GM12864 (cell line): Measurements from ENCODE around the gene PKN3.

ENCODE experiments used
- DNase-seq: peaks from one replicate; pipeline ENCODE4 v3.0.0-alpha.2; 2011; ENCODE audit warnings: low read depth
- H3K4me3 ChIP-seq: 2 replicates; pipeline ENCODE4 v1.5.1; 2011; ENCODE audit warnings: mild to moderate bottlenecking, low read depth, low read length, control low read depth
- TF ChIP-seq, protein P1 (sequence below): IDR thresholded peaks from 2 replicates; pipeline ENCODE4 v1.5.1; 2011; ENCODE audit warnings: low read depth, mild to moderate bottlenecking, moderate library complexity, low read length, control low read depth, inconsistent platforms; ENCODE audit errors: missing control alignments

Gene PKN3

DNA sequence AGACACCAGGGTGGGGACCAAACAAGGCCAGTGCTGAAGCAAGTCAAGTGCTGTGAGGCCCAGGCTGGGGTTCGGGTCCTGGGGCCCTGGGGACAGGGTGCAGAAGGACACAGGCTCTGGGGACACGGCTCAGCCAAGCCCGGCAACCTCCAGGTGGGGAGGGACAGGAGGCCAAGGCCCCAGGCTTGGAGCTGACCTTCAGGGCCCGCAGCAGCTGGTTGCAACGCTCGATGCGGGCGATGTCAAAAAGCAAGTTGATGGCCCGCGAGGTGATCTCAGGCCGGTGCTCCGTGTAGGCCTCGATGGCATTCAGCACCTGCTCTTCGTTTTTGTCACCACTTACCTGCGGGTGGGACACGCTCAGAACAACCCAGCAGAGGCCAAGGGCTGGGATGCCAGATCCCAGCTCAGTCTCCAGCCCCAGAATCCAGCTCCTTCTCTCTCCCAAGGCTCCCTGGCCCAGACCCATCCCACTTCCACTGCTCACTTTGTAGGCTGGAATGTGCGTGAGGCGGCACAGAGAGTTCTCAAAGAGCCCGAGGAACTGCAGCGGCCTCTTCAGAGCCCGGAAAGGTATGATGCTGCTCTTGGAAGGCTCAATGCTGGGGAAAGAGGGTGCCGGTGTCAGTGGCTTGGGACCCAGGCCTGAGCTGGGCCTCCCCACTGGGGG, 48.8 kb downstream of the PKN3 start:
- TF ChIP-seq, protein P1, sequence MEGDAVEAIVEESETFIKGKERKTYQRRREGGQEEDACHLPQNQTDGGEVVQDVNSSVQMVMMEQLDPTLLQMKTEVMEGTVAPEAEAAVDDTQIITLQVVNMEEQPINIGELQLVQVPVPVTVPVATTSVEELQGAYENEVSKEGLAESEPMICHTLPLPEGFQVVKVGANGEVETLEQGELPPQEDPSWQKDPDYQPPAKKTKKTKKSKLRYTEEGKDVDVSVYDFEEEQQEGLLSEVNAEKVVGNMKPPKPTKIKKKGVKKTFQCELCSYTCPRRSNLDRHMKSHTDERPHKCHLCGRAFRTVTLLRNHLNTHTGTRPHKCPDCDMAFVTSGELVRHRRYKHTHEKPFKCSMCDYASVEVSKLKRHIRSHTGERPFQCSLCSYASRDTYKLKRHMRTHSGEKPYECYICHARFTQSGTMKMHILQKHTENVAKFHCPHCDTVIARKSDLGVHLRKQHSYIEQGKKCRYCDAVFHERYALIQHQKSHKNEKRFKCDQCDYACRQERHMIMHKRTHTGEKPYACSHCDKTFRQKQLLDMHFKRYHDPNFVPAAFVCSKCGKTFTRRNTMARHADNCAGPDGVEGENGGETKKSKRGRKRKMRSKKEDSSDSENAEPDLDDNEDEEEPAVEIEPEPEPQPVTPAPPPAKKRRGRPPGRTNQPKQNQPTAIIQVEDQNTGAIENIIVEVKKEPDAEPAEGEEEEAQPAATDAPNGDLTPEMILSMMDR: no peak
- DNase-seq: no peak
- no peak overlapping the region for H3K4me3 ChIP-seq

DNA sequence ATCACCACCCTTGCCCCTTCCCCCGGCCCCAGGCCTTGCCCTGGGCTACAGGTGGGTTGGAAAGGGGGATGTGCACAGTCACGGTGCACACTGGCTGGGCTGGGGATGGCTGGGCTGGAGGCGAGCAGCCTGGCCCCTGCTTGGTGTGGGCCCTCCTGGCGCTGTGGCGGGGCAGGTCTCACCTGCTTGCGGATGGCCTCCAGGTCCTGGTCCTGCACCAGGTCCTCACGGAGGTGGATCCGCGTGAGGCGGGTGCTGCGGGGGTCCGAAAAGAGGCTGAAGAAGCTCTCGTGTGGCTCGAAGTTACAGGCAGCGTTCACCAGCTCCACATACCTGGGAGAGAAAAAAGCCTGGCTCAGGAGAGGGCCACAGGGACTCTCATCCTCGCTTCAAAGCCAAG, 51.3 kb downstream of the PKN3 start:
- no peak overlapping the region for H3K4me3 ChIP-seq
- DNase-seq: no peak
- TF ChIP-seq, protein P1: no peak

DNA sequence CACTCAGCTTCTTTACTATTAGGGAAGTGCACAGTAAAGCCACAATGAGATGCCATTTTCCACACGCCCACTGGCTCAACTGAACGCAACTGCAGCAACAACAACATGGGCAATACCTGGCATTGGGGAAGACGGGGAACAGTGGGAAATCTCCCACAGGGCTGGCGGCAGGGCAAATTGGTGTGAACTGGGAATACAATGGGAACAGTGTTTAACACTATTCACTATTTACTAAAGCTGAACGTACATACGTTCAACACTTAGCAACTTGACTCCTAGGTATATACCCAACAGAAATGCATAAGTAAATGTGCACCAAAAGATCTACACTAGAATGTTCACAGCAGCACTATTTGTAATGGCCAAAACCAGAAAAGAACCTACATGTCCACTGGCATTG, 55.3 kb downstream of the PKN3 start:
- no peak for DNase-seq
- no peak overlapping the region for H3K4me3 ChIP-seq
- TF ChIP-seq, protein P1: no peak

DNA sequence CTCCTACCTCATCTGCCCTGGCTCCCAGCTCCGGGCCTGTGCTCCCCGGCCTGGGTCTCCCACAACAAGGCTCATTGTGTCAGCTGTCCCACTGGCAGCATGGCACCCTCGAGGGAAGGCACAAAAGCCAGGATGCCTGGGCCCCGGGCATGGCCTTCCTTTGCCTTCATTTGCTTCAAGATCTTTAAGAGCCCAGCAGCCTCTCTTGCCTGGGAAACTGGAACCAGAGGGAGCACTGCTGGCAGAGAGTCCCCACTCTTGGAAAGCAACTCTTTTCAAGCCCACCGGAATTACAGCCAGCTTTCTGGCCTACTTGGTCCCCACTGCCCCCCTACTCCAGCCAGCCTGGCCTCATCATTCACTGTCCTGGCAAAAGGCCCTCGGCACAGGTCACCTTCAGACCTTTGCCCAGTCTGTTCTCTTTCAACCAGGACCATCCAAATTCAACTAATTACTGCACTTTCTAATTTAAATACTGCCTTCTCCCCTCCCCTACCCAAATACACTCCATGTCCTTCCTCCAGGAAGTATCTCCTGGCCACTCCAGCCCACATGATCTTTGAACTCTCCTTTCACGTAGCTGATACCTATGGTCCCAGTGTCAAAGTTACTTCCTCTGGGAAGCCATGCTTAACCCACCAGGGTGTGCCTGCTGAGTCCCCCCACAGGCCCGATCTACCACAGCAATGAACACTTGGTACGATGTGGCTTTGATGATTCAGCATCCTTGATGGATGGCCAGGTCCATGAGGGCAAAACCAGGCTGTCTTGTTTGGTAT, 60.6 kb downstream of the PKN3 start:
- H3K4me3 ChIP-seq: no peak overlapping the region
- TF ChIP-seq, protein P1: no peak

DNA sequence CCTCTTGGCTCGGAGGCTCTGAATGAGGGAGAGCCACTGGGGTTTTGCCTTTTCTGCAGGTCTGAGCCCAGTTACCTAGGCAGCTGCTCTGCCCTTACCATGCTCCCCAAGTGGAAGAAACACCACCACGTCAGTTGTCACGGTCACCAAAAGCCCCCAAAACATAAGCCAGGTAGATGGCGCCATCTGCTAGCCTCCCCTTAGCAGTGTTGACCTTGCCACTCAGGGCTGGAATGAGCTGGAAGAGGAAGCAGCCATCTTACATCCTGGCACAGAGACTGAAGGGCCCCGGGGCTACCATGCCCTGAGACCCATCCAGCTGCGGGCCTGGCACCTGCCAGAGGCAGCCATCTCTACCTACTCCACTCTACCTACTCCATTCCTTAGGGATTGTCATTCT, 62.1 kb downstream of the PKN3 start:
- no peak for DNase-seq
- no peak overlapping the region for H3K4me3 ChIP-seq
- TF ChIP-seq, protein P1: no peak

More for the DNA sequence above, 60.6 kb downstream of the PKN3 start:
- no peak for DNase-seq

DNA sequence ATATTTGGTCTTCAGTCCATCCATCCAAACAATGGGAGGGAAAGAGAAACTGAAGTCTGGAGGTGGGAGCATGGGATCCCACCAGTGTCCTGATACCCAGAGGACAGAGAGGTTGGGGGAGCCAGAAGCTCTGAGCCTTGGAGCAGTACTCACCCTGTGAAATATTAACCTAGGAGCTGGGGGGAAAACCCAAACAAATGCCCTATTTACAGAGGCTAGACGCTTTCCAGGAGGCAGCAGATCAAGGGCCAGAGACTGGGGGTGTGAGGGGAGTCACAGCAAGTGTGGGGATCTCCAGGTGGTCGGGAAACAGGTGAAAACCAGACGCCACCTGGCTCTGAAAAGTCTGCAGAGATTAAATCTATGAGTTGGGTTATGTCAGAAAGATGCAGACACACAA, 63.2 kb downstream of the PKN3 start:
- no peak for DNase-seq
- TF ChIP-seq, protein P1: no peak
- H3K4me3 ChIP-seq: no peak overlapping the region
